ENCODE results near the gene FNDC3A.
"Not testable (repeated sequence)": the region's sequence is repeated elsewhere in the genome, so short reads cannot be mapped to it uniquely, and the experiment has no call there.

DNA sequence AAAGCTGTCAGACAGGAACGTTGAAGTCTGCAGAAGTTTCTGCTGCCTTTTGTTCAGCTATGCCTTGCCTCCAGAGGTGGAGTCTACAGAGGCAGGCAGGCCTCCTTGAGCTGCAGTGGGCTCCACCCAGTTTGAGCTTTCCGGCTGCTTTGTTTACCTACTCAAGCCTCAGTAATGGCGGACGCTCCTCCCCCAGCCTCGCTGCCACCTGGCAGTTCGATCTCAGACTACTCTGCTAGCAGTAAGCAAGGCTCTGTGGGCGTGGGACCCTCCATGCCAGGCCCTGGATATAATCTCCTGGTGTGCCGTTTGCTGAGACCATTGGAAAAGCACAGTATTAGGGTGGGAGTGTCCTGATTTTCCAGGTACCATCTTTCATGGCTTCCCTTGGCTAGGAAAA lies 187.4 kb downstream of the FNDC3A start:
- TF ChIP-seq, protein P1, sequence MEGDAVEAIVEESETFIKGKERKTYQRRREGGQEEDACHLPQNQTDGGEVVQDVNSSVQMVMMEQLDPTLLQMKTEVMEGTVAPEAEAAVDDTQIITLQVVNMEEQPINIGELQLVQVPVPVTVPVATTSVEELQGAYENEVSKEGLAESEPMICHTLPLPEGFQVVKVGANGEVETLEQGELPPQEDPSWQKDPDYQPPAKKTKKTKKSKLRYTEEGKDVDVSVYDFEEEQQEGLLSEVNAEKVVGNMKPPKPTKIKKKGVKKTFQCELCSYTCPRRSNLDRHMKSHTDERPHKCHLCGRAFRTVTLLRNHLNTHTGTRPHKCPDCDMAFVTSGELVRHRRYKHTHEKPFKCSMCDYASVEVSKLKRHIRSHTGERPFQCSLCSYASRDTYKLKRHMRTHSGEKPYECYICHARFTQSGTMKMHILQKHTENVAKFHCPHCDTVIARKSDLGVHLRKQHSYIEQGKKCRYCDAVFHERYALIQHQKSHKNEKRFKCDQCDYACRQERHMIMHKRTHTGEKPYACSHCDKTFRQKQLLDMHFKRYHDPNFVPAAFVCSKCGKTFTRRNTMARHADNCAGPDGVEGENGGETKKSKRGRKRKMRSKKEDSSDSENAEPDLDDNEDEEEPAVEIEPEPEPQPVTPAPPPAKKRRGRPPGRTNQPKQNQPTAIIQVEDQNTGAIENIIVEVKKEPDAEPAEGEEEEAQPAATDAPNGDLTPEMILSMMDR (IDR thresholded peaks at IDR 0.05; ENCODE audit: low read depth, low read length), result not testable (repeated sequence)
- not testable (repeated sequence) for TF ChIP-seq MYC (IDR thresholded peaks at IDR 0.05; ENCODE audit: low read depth, low read length); POLR2A (IDR thresholded peaks at IDR 0.05; ENCODE audit: extremely low read depth, insufficient read length)

Measured in NB4 (cell line).